WI38 (cell line): ENCODE results near the gene CBX4.
A peak's percentile ranks its signal among the peaks of the same experiment; 100 is the strongest.
"Not testable (repeated sequence)": the region's sequence is repeated elsewhere in the genome, so short reads cannot be mapped to it uniquely, and the experiment has no call there.

Experiments used
- H3K4me3 ChIP-seq: 2 replicates; pipeline ENCODE4 v1.5.1; 2011; ENCODE audit warnings: low read depth, mild to moderate bottlenecking, control low read depth, low read length
- TF ChIP-seq, protein P1 (sequence below): IDR thresholded peaks from 2 replicates; pipeline ENCODE4 v1.5.1; 2012; ENCODE audit warnings: low read depth, mild to moderate bottlenecking, control low read depth, low read length

The CBX4 gene

DNA sequence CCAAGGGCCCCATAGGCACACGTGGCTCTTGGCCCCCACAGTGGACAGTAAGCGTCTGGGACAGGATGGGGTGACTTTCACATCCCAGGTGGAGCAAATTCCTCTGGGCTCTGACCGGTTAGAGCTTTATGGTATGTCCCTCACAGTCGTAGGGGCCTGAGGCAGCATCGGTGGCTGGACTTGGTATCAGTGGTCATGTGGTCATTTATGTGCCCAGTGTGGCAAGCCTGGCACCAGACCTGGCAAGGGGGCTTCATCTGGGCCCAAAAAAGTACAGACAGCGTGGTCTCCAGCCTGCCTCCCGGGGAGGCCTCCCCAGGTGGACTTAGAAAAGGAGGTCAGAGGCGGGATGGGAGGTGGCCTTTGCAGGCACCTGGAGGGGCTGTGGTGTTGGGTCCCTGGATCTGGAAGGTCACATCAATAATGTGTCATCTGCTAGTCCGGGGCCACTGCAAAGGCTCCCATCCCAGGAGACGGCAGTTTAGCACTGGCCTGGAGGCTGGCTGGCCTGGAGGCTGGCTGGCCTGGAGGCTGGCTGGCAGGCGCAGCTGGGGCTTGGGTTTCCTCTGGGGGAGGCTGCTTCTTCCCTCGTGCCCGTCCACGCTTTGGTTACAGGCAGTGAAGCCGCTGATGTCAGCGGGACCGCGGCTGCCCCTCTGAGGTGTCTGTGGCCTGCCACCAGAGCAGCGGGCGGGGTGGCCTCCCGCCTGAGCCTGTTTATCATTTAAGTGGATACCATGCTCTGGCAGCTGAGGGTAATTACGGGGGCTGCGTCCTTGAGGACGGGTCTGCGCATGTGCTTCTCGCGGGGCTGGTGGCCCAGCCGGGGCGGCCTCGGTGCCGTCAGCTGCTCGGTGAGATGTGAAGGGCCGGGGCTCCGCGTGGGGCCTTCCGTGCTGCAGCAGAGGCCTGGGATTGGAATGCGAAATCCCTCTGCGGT, 20.7 kb upstream of the CBX4 start:
- H3K4me3 ChIP-seq = no peak overlapping the region
- TF ChIP-seq, protein P1, sequence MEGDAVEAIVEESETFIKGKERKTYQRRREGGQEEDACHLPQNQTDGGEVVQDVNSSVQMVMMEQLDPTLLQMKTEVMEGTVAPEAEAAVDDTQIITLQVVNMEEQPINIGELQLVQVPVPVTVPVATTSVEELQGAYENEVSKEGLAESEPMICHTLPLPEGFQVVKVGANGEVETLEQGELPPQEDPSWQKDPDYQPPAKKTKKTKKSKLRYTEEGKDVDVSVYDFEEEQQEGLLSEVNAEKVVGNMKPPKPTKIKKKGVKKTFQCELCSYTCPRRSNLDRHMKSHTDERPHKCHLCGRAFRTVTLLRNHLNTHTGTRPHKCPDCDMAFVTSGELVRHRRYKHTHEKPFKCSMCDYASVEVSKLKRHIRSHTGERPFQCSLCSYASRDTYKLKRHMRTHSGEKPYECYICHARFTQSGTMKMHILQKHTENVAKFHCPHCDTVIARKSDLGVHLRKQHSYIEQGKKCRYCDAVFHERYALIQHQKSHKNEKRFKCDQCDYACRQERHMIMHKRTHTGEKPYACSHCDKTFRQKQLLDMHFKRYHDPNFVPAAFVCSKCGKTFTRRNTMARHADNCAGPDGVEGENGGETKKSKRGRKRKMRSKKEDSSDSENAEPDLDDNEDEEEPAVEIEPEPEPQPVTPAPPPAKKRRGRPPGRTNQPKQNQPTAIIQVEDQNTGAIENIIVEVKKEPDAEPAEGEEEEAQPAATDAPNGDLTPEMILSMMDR = no peak

DNA sequence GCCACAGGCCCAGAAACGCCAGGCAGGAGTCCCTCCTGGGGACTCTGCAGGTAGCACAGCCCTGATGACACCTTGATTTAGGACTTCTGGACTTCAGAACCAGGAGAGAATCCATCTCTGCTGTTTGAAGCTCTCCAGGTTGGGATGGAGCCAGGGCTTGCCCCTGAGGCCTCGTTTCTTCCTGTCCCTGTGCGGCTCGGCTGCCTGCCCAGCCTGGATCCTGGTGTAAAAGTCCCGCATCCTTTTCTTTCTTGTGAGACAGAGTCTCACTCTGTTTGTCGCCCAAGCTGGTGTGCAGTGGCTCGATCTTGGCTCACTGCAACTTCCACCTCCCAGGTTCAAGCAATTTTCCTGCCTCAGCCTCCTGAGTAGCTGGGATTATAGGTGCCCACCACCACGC, 17.9 kb upstream of the CBX4 start:
- TF ChIP-seq, protein P1 = no peak
- H3K4me3 ChIP-seq = no peak overlapping the region

DNA sequence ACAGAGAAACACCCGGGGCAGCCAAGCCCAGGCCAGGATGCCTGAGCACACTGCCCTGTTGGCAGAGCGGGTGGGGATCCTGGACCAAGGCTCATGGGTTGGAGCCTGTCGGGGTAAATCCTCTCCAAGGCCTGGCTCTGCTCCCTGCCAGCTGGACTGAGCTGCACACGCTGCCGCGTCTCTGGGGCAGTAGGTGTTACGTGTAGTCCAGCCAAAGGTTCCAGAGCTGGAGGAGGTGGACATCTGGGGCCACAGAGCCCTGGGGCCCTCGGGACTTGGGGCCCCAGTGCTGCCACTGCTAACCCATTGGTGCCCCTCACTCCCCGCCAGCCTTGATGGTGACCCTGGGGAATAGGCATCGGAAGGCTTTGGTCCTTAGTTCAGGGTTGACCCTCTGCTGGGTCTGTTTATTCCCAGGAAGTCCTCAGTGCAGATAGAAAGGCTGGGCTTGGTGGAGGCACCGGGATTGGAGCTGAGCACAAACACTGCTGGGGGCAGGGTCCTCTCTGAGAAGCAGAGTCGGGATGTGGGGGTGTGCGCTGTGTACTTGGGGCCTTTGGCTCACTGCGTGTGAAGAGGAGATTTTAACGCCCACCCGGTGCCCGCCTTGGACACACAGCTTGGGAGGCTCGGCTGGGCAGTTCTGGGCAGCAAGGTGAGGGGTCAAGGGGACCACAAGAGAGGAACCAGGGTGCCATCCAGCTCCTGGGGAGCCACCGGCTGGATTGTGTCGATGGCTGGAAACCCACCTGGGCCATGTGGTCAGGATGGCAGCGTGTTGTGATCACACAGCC, 16.3 kb upstream of the CBX4 start:
- TF ChIP-seq, protein P1 = no peak
- no peak overlapping the region for H3K4me3 ChIP-seq

DNA sequence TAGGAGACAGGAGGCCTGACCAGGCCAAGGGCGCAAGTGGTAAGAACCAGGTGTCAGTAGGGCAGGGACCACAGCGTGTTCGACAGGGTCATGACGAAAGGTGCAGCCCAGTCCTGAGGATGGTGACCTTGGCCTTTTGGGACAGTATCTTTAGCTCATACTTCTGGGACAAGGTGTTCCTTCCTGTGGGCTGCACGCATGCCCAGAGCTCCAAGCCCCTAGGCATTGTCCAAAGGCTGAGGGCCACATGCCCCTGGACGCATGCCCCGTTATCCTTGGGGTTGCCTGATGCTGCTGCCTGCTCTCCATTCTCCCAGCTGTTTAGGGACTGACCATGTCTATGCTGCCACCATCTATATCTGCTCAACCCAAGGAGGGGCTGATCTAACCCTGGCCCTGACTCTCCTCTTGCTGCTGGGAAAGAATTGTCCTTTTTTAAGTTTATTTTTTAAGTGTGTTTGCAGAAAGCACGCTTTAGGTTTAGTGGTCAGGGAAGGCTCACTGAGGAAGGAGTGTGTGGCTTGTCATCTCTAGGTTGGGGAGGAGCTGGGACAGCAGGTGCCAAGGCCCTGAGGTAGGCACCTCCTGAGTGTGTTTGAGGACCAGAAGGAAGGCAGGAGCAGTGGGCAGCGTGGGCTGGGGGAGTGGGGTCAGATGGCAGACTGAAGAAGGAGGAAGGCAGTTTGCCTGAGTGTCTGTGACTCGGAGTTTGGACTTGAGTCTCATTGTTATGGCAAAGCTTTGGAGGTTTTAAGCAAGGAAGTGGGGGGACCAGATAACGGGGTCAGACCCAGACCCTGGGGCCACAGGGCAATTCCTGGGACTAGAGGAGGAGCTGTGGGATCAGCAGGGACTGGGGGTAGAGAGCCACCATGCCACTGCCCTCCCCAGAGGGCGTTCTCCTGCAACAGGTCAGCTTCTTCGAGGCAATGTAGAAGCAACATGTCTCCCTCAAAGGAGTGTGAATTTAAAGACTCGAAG, 15.1 kb upstream of the CBX4 start:
- no peak overlapping the region for H3K4me3 ChIP-seq
- TF ChIP-seq, protein P1 = no peak

DNA sequence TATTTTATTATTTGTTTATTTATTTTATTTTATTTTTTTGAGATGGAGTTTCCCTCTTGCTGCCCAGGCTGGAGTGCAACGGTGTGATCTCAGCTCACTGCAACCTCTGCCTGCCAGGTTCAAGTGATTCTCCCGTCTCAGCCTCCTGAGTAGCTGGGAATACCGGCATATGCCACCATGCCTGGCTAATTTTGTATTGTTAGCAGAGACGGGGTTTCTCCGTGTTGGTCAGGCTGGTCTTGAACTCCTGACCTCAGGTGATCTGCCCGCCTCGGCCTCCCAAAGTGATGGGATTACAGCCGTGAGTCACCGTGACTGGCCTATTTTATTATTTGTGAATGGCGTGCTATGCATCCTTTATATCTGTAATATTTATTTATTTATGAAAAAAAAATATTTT, 13.9 kb upstream of the CBX4 start:
- H3K4me3 ChIP-seq = not testable (repeated sequence)

DNA sequence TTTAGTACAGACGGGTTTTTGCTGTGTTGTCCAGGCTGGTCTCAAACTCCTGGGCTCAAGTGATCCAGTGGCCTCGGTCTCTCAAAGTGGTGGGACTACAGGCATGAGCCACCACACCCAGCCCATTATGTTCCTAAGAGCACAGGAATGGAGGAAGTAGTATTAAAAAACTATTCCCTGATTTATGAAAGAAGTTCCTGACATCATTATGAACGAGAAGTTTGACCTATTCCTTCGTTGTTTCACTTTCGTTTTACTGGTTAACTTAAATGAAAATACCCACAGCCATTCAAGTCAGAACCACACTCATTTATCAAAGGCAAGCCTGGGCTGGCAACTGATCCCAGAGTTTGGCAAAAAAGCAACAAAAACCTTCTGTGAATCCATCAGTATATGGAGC, 13.5 kb upstream of the CBX4 start:
- TF ChIP-seq, protein P1 = no peak
- H3K4me3 ChIP-seq = peak overlapping the region; percentile 37

DNA sequence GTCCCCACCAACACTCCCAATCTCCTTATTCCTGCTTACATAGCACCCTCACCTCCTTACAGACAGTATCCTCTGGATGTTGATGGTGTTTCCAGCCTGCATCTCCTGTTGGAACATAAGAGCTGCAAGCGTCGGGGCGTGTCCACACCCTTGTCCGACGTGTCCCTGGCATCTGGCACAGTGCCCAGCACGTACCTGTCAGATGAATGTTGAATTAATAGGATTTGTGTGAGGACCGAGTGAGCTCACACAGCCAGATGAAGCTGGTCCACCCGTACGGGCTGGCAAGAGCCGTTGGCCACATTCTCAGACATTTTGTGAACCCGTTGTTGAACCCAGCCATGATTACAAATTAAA, 12.2 kb upstream of the CBX4 start:
- TF ChIP-seq, protein P1 = no peak
- H3K4me3 ChIP-seq = no peak overlapping the region
